HG02571 (cell line): ENCODE data around the gene METTL25.

Experiments used
- ATAC-seq: cut with Tn5 transposase; IDR thresholded peaks from one replicate; pipeline ENCODE4 v1.9.1; 2021; ENCODE audit warnings: mild to moderate bottlenecking, moderate library complexity; ENCODE audit not compliant: unreplicated experiment

METTL25 gene

DNA sequence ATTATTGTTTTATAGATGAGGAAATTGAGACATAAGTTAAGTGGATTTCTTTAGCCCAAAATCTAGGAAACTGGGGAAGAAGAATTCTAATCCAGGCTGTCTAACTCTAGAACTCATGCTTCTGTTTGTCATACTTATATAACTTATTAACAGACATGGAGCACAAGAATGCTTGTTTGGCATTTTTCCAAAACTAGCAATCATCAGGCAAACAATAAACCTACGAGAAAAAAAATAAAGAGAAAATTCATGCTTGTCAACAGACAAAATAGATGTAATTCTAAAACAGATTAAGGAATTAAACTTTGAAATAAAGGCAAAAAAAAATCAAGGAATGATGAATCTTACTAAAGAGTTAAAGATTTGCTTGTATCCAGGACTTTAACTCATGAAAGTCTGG is 103.1 kb downstream of the METTL25 start:
- ATAC-seq = no peak

DNA sequence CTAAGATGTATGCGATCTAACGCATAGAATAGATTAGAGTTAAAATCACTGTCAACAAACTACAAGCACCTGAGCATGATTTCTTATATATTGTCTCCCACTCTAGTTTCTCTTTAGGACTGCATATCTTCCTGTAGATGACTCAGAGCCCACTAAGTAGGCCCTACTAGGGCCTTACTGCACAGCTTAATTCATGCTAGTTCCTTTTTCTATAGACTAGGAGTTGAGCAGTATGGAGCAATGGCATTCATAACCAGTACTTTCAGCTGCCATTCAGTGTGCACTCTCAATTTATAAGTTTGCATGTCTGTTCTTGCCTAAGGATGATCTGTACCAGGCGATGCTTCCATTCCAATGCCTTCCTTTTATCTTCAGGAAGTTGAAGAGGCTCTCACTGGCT is 103.5 kb downstream of the METTL25 start:
- no peak for ATAC-seq

DNA sequence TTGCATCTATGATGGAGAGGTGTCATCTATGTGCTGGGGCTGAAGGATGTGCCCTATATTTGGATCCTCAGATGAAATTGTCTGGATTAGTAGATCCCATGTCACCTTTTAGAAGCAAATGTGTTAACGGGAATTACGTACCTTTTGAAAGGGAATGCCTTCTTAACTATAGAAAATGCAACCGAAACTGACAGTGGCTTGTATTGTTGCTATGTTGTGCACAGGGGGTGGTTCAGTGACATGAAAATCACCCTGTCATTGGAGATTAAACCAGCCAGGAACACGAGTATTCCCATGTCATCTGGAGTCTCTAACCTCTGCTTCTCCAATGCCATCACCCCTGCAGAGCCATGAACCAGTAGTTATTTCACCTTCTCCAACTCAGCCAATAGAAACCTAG is 110.2 kb downstream of the METTL25 start:
- no peak for ATAC-seq

- ATAC-seq = no peak
These were observed 112.7 kb downstream of the METTL25 start for GRCh38 chr12:82470906-82471512.

DNA sequence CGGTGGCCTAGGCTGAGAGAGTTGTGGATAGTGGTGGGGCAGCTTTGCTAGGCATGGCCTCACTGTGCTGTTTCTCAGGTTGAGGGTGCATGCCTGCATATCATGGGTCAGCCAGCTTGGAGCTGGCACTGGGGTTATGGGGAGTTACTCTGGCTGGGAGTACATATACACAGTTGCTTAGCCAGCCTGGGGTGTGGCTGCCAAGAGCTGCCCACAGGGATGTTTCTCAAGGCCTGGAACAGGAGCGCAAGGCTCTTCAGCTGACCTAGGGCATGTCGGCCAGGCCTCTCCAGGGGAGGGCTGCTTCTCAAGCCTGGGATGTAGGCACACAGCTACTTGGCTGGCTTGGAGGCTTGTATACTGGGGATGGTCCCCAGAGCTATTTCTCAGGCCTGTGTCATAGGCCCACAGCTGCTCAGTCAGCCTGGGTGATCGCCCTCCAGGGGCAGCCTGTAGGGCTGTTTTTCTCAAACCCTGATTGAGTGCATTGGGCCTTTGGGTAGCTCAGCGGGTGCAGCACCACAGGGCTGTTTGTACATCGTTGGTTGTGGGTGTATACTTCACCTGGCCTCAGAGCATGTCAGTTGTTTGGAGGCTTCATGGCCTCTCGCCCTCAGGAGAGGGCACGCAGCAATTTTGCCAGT is 114.9 kb downstream of the METTL25 start:
- no peak for ATAC-seq

GRCh38 chr12:82474181-82474797 is 116.0 kb downstream of the METTL25 start:
- peak; percentile 86 for ATAC-seq

GRCh38 chr12:82474798-82475184 is 116.5 kb downstream of the METTL25 start:
- peak; percentile 4 for ATAC-seq

DNA sequence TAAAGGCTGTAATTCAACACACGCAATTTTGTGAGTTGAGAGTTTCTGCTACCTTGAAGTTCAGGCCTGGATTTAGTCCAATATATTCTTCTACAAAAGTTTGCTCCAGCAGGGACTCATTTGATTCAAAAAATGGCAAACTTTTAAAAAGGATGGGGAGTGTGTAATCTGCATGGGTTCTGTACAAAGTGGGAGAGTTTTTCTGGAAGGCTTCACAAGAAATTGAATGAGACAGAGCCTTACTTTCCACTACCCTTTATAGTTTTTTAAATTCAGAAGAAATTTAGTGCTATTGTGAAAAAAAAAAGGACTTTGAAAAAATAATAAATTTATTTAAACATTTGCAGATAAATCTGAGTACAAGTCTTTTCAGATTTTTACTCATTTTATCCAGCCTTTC is 116.9 kb downstream of the METTL25 start:
- no peak for ATAC-seq

DNA sequence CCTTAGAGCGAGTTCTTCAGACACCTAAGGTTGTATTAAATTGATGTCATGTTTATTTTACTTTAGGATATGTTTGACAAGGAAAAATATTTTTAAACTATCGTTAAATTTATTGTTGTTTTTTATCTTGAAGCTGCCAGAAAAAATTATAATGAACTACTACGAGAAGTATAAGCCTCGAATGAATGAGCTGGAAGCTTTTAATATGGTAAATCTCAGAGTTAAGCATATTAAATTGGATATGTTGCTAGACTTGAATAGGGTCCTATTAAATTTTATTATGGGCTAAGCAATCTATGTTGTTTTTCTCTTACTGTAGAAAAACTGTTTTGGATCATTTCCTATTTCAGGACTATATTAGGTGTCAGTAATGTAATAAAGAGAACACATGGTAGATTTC is 118.2 kb downstream of the METTL25 start:
- no peak for ATAC-seq

GRCh38 chr12:82479511-82479910 is 121.2 kb downstream of the METTL25 start:
- ATAC-seq = no peak

GRCh38 chr12:82480606-82481005 is 122.3 kb downstream of the METTL25 start:
- no peak for ATAC-seq

DNA sequence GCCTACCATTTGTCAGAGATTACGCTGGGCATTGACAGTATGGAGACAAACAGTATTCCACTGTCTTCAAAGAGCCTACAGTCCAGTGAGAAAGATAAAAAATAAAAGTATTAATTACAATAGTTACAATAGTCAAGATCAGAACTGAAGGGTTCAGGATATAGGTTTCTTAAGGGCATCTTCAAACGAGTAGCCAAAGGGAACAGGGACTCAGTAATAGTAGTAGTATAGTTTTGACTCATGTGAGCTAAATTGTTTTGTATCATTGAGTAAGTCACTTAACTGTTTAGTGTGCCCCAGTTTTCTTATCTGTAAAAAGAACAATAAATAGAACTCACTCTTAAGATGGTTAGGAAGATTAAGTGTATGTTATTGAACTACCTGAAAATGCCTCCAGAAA is 123.6 kb downstream of the METTL25 start:
- no peak for ATAC-seq

DNA sequence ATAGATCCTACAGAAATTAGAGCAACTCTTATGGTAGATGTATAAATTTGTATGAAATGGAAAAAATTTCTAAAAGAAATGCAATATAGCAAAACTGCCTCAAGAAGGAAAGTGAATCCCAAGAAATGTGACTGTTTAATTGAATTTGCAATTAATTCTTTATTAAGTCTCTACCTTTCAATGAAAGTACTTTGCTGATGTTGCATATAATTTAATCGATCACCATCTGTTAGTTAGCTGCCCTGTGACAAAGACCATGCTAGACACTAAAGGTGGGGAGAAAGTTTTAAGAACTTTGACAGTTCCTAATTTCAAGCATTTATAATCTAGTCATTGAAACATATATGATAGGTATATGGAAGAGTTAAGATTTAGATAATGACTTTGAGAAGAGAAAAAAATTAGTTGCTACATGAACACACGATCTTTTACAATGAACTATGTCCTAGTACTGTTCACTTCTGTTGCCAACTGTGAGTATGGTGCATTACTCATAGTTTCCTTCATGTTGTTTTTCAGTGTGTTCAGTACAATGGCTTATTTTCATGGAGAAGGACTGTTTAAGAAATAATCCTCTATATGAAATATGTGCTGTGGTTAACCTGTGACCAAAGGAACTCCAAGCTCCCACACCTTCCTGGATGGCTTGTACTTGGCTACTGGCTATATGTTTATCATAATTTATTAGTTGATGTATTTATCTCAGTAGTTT is 128.4 kb downstream of the METTL25 start:
- ATAC-seq = no peak

- ATAC-seq = no peak
These were observed 146.1 kb downstream of the METTL25 start for GRCh38 chr12:82504409-82504808.

DNA sequence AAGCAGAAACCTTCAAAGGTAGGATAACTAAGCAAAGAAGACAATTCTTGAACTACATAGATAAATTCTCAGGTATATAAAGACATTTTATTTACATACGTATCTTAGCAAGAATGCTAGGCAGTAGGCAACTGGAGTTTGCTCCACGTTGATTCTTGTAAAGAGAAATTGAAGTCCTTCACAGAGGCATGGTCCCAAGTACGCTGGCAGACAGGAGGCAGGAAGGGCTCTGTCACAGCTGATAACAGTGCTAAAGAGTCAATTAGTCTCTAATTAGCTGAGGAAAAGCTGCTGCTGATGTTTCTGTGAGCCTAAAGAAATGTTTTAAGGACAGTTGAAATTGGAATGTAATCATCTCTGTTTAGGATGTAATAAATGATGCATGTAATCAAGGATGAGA is 146.8 kb downstream of the METTL25 start:
- no peak for ATAC-seq

DNA sequence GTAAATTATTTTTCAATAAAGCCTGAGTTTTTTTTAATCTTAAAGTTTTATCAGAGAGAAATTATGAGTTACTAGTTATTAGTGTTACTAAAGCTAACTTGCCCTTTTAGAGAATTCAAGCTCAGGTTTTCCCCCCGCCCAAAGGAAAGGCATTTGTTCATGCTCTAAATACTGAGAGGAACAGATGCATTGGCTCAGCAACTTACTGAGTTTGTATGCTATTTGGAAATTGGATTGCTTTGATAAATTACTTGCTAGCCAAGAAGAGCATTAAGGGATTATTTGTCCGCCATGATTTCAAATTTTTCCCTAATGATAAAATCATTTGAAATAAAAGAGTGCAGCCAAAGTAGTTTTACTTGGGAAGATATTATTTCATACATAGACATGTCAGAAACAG is 149.4 kb downstream of the METTL25 start:
- no peak for ATAC-seq

GRCh38 chr12:82510386-82510785 is 152.1 kb downstream of the METTL25 start:
- no peak for ATAC-seq

GRCh38 chr12:82514880-82515279 is 156.6 kb downstream of the METTL25 start:
- ATAC-seq = no peak

DNA sequence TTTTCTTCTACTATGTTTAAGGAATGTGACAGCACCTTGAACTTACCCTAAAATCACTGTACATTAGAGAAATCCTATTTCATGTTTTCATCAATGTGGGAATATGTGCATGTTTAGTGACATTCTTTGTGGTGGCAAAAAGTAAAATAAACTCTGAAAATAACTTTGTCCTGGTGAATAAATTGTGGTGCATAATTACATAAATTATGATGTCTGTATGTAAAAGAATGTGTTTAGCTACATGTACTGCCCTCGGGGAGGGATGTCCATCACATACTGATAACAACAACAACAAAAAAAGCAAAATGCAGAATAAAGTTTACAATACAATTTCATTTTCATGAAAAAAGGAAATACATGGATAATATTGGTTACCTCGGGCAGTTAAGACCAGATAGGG is 157.3 kb downstream of the METTL25 start:
- no peak for ATAC-seq

- ATAC-seq = peak; percentile 62
These were observed 158.7 kb downstream of the METTL25 start for GRCh38 chr12:82517027-82517426.

- ATAC-seq = no peak
These were observed 159.5 kb downstream of the METTL25 start for GRCh38 chr12:82517808-82518207.

- ATAC-seq = no peak
These were observed 161.2 kb downstream of the METTL25 start for GRCh38 chr12:82519510-82519909.
